GM23338 (cell line): ENCODE measurements around the gene BMPR1B. TPM values are rescaled to one million over a fixed set of nuclear protein-coding genes. Genes with fewer than 3 reads are reported as not detected.

Source experiments
- ATAC-seq: fragments of 200-7000 bp; cut with Tn5 transposase; 3 replicates; pipeline ENCODE4 v1.9.1; 2020
- DNase-seq: peaks from one replicate; pipeline ENCODE4 v3.0.0-alpha.2; 2015; ENCODE audit warnings: low spot score
- H2AFZ ChIP-seq: fragments of 200-600 bp; sonication (generic); 2 replicates; pipeline ENCODE4 v1.8.0; 2016; ENCODE audit warnings: antibody characterized with exemption, mild to moderate bottlenecking, moderate library complexity
- H3F3A ChIP-seq: fragments of 200-600 bp; sonication (generic); replicated peaks from 2 replicates; pipeline ENCODE4 v1.8.0; 2017; ENCODE audit warnings: antibody characterized with exemption, mixed run types, low read depth
- H3K27ac ChIP-seq: fragments of 200-600 bp; sonication (generic); 2 replicates; pipeline ENCODE4 v1.6.1; 2016; ENCODE audit warnings: low read depth
- H3K27me3 ChIP-seq: fragments of 200-600 bp; sonication (generic); 2 replicates; pipeline ENCODE4 v1.8.0; 2016; ENCODE audit warnings: mild to moderate bottlenecking, mixed run types, moderate library complexity; ENCODE audit not compliant: insufficient read depth
- H3K36me3 ChIP-seq: fragments of 200-600 bp; sonication (generic); 2 replicates; pipeline ENCODE4 v1.8.0; 2016; ENCODE audit warnings: mild to moderate bottlenecking; ENCODE audit not compliant: insufficient read depth
- H3K4me1 ChIP-seq: fragments of 200-600 bp; sonication (generic); 2 replicates; pipeline ENCODE4 v1.8.0; 2016; ENCODE audit warnings: mild to moderate bottlenecking, moderate library complexity; ENCODE audit not compliant: insufficient read depth
- H3K4me2 ChIP-seq: fragments of 200-600 bp; sonication (generic); 2 replicates; pipeline ENCODE4 v1.7.1; 2017; ENCODE audit warnings: mixed run types
- H3K4me3 ChIP-seq: fragments of 200-600 bp; sonication (generic); 2 replicates; pipeline ENCODE4 v1.6.1; 2016; ENCODE audit warnings: mixed run types
- H3K79me2 ChIP-seq: fragments of 200-600 bp; sonication (generic); replicated peaks from 2 replicates; pipeline ENCODE4 v1.8.0; 2017; ENCODE audit warnings: mild to moderate bottlenecking; ENCODE audit not compliant: insufficient read depth
- H3K9me2 ChIP-seq: fragments of 200-600 bp; sonication (generic); 2 replicates; pipeline ENCODE4 v1.8.0; 2017; ENCODE audit not compliant: insufficient read depth
- H4K20me1 ChIP-seq: fragments of 200-600 bp; sonication (generic); replicated peaks from 2 replicates; pipeline ENCODE4 v1.8.0; 2017; ENCODE audit warnings: mild to moderate bottlenecking; ENCODE audit not compliant: insufficient read depth
- H3K27ac Mint-ChIP-seq: 2 replicates; pipeline ENCODE4 v1.8.0; 2020; ENCODE audit warnings: inconsistent platforms, mild to moderate bottlenecking, moderate library complexity, mixed read lengths
- H3K27me3 Mint-ChIP-seq: 3 replicates; pipeline ENCODE4 v1.8.0; 2022; ENCODE audit warnings: low read depth, mild to moderate bottlenecking, moderate library complexity, mixed read lengths, inconsistent platforms; ENCODE audit not compliant: insufficient read depth, poor library complexity
- H3K36me3 Mint-ChIP-seq: 3 replicates; pipeline ENCODE4 v1.8.0; 2021; ENCODE audit warnings: low read depth, mild to moderate bottlenecking, inconsistent platforms, moderate library complexity, mixed read lengths
- H3K4me1 Mint-ChIP-seq: 3 replicates; pipeline ENCODE4 v1.8.0; 2020; ENCODE audit warnings: mild to moderate bottlenecking, inconsistent platforms, mixed read lengths
- H3K4me3 Mint-ChIP-seq: 3 replicates; pipeline ENCODE4 v1.8.0; 2021; ENCODE audit warnings: moderate library complexity, mild to moderate bottlenecking, inconsistent platforms, mixed read lengths
- H3K9me3 Mint-ChIP-seq: 3 replicates; pipeline ENCODE4 v1.8.0; 2020; ENCODE audit warnings: moderate library complexity, mild to moderate bottlenecking, inconsistent platforms, mixed read lengths
- CTCF ChIP-seq, 2 experiments: fragments of 200-600 bp in 1 of 2; sonication (generic) in 1 of 2; conservative IDR thresholded peaks; 2 replicates each; pipeline versions ENCODE4 v1.5.1 to v1.6.1; 2016 to 2017; ENCODE audit warnings: antibody characterized with exemption in 2 of 2, low read depth in 2 of 2, mild to moderate bottlenecking in 2 of 2, moderate library complexity in 1 of 2
- ETS1 ChIP-seq: IDR thresholded peaks from 2 replicates; pipeline ENCODE4 v1.6.1; 2016; ENCODE audit warnings: antibody characterized with exemption
- EZH2 ChIP-seq: fragments of 200-600 bp; sonication (generic); IDR thresholded peaks from one replicate; pipeline ENCODE4 v1.8.0; 2017; ENCODE audit warnings: antibody characterized with exemption, mild to moderate bottlenecking, low read depth; ENCODE audit not compliant: unreplicated experiment
- EZH2phosphoT487 ChIP-seq: fragments of 200-600 bp; sonication (generic); IDR thresholded peaks from one replicate; pipeline ENCODE4 v1.8.1; 2018; ENCODE audit warnings: antibody characterized with exemption; ENCODE audit not compliant: unreplicated experiment
- NANOG ChIP-seq: IDR thresholded peaks from 2 replicates; pipeline ENCODE4 v1.6.1; 2016; ENCODE audit warnings: antibody characterized with exemption, borderline replicate concordance
- POLR2AphosphoS5 ChIP-seq: IDR thresholded peaks from 2 replicates; pipeline ENCODE4 v1.6.1; 2016; ENCODE audit warnings: antibody characterized with exemption, low read depth
- REST ChIP-seq: IDR thresholded peaks from one replicate; pipeline ENCODE4 v1.6.1; 2018; ENCODE audit warnings: antibody characterized with exemption; ENCODE audit not compliant: unreplicated experiment
- STAT1 ChIP-seq: IDR thresholded peaks from one replicate; pipeline ENCODE4 v1.6.1; 2016; ENCODE audit warnings: antibody characterized with exemption; ENCODE audit not compliant: unreplicated experiment
- ZNF114 ChIP-seq: fragments of 250-450 bp; sonication (Bioruptor Pico); IDR thresholded peaks from 2 replicates; pipeline ENCODE4 v1.5.0; 2020; ENCODE audit warnings: mild to moderate bottlenecking, moderate library complexity
- ZNF331 ChIP-seq: fragments of 250-450 bp; sonication (Bioruptor Pico); IDR thresholded peaks from 2 replicates; pipeline ENCODE4 v1.5.0; 2020; ENCODE audit warnings: low read depth, mild to moderate bottlenecking, moderate library complexity
- polyA plus RNA-seq: library from polyadenylated mRNA; unstranded; fragments of >200 nt; fragmentation: Nextera tagmentation; extraction: Ambion mirVana; gene quantifications from 2 replicates; pipeline ENCODE4 v1.2.1, GENCODE V29; 2016
- total RNA-seq: library from RNA; depleted of rRNA; stranded (reverse); fragments of >200 nt; shearing (Covaris generic); gene quantifications from 2 replicates; pipeline ENCODE4 v1.2.3, GENCODE V29; 2014

BMPR1B gene
- total and polyA plus RNA-seq, 2 experiments from 2014 or later, result 0.48 to 1.0 TPM

GRCh38 chr4:94895081-94895480 lies 137.3 kb downstream of the BMPR1B start (continued):
- no peak for TF ChIP-seq NANOG
- no peak for TF ChIP-seq REST
- no peak for TF ChIP-seq ZNF114 (CRISPR knock-in tag)
- no peak for TF ChIP-seq CTCF (conservative IDR thresholded peaks at IDR 0.05; ENCODE audit: low read depth in 2 of 2)
- no peak for TF ChIP-seq EZH2

GRCh38 chr4:94897023-94897422 lies 139.3 kb downstream of the BMPR1B start:
- H3K79me2 ChIP-seq, result no peaks in the 10 kb centered on the region
- no peak overlapping the region for H3K4me3 ChIP-seq
- no peak overlapping the region for H2AFZ ChIP-seq
- H3K4me2 ChIP-seq, result no peak overlapping the region
- no peaks in the 10 kb centered on the region for H3K9me2 ChIP-seq
- no peaks in the 10 kb centered on the region for H3K9me3 Mint-ChIP-seq
- H3K36me3 ChIP-seq, result no peaks in the 10 kb centered on the region
- DNase-seq (peak; percentile 45), ATAC-seq (peak; percentile 93)
- no peaks in the 10 kb centered on the region for H3F3A ChIP-seq
- no peak overlapping the region for H3K4me3 Mint-ChIP-seq
- no peak overlapping the region for H3K27ac Mint-ChIP-seq
- peaks cover 21% of the 10 kb centered on the region for H3K4me1 Mint-ChIP-seq
- H3K27ac ChIP-seq, result no peak overlapping the region
- no peaks in the 10 kb centered on the region for H3K27me3 ChIP-seq
- H3K36me3 Mint-ChIP-seq, result no peaks in the 10 kb centered on the region
- peaks cover 13% of the 10 kb centered on the region; the same call in 1 of the 2 replicates for H3K4me1 ChIP-seq
- no peaks in the 10 kb centered on the region for H4K20me1 ChIP-seq
- no peaks in the 10 kb centered on the region for H3K27me3 Mint-ChIP-seq
- TF ChIP-seq POLR2AphosphoS5 (no peak), REST (no peak), STAT1 (no peak), ZNF331 (CRISPR knock-in tag) (no peak), EZH2phosphoT487 (no peak), ETS1 (no peak)
